IPS-18a (cell line): ENCODE data around the gene GLIS2.

Experiments used
- H3K27ac ChIP-seq: one replicate; pipeline ENCODE4 v1.5.1; 2013; ENCODE audit warnings: low read length
- H3K27me3 ChIP-seq: one replicate; pipeline ENCODE4 v1.6.1; 2013; ENCODE audit warnings: mild to moderate bottlenecking, low read length; ENCODE audit not compliant: control insufficient read depth, insufficient read depth
- H3K36me3 ChIP-seq: one replicate; pipeline ENCODE4 v1.6.1; 2013; ENCODE audit warnings: low read depth, low read length; ENCODE audit not compliant: control insufficient read depth
- H3K4me1 ChIP-seq: one replicate; pipeline ENCODE4 v1.6.1; 2013; ENCODE audit warnings: low read depth, low read length; ENCODE audit not compliant: control insufficient read depth
- H3K4me3 ChIP-seq: one replicate; pipeline ENCODE4 v1.5.1; 2013; ENCODE audit warnings: low read length
- H3K9ac ChIP-seq: one replicate; pipeline ENCODE4 v1.6.1; 2013; ENCODE audit warnings: mild to moderate bottlenecking, low read length, moderate library complexity
- H3K9me3 ChIP-seq: one replicate; pipeline ENCODE4 v1.6.1; 2013; ENCODE audit warnings: low read depth, low read length; ENCODE audit not compliant: control insufficient read depth

Gene GLIS2

DNA sequence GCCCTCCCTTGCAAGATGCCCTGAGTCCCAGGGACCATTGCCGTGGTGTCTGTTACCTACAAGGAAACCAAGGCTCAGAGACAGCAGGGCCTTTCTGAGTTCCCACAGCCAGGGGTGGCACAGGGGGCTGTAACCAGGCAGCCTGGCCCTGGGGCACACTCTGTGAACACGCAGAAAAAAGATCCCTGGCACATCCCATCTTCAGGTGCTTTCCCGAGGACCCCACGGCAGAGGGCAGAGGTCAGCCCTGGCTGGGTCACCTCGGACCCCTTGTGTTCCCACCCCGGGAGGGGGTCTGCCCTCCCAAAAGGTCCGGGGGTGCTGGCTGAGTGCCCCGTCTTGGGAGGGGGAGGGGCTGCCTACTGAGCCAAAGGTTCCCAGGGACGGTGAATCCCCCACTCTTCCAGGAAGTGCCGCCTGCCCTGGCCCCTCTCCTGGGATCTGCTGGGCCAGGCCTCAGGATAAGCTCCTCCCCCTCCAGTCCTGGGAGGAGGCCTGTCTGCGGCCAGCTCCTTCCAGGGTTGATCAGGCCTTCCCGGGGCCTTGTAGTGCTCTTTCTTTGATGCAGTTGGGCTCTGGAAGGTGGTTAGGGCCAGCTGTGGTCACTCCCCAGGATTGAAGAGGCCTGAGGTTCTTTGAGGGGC lies 8.1 kb downstream of the GLIS2 start:
- H3K4me1 ChIP-seq = peaks cover 22% of the 10 kb centered on the region
- no peak overlapping the region for H3K9ac ChIP-seq
- no peaks in the 10 kb centered on the region for H3K36me3 ChIP-seq
- H3K4me3 ChIP-seq = no peak overlapping the region
- no peaks in the 10 kb centered on the region for H3K9me3 ChIP-seq
- H3K27me3 ChIP-seq = no peaks in the 10 kb centered on the region
- no peak overlapping the region for H3K27ac ChIP-seq

DNA sequence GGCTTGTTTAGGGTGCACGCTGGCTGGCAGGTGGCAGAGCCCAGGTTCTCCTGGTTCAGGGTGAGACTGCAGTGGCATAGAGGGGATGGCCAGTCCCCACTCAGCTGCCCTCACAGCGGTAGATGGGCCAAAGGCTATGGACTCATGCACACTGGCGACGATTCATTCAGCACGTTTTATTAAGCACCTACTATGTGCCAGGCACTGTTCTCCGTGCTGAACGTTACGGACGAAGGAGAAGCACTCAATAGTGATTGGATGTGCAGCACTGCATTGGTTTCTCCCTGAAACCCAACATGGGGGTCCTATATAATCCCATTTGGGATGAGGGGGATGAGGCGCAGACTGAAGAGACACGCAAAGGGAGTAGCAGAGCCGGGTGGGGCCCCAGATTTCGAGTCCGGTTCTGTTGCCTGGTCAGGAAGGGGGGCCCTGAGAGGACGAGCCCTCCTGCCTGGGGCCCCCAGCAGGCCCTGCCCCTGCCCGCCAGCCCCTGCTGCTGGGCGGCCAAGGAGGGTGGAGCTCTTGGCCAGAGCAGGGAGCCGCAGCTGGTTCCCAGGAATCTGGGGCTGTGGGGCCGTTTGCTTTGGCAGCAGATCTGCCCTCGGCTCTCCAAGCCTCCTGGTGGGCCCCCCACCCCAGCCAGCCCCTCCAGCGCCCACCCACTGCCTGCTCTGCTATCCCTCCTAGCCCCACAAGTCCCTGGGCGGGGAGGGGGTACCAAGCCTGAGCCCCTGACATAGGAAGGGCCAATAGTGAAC lies 8.8 kb downstream of the GLIS2 start:
- no peak overlapping the region for H3K4me3 ChIP-seq
- H3K27ac ChIP-seq = no peak overlapping the region
- H3K9ac ChIP-seq = no peak overlapping the region
- no peaks in the 10 kb centered on the region for H3K36me3 ChIP-seq
- H3K9me3 ChIP-seq = no peaks in the 10 kb centered on the region
- peaks cover 23% of the 10 kb centered on the region for H3K4me1 ChIP-seq
- H3K27me3 ChIP-seq = no peaks in the 10 kb centered on the region

DNA sequence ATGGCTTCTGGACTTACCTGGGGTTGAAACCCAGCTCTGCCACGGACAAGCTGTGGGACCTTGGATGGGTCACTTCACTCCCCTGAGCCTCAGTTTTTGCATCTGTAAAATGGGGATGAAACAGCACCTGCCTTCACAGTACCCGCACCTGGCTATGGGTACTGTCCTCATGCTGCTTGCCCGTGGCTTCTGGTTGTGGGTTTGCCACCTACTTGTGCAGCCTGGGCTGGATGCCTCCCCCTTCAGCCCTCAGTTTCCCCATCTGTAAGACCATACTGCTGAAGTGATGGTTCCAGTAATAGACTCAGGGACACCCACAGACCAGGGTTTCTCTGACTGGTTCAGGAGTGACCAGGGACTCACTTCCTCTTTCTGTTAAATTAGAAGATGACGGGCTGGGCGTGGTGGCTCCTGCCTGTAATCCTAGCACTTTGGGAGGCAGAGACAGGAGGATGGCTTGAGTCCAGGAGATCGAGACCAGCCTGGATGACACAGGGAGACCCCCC lies 9.4 kb downstream of the GLIS2 start:
- H3K9ac ChIP-seq = no peak overlapping the region
- peaks cover 23% of the 10 kb centered on the region for H3K4me1 ChIP-seq
- H3K27ac ChIP-seq = no peak overlapping the region
- no peak overlapping the region for H3K4me3 ChIP-seq
- no peaks in the 10 kb centered on the region for H3K27me3 ChIP-seq
- H3K36me3 ChIP-seq = no peaks in the 10 kb centered on the region
- H3K9me3 ChIP-seq = no peaks in the 10 kb centered on the region

DNA sequence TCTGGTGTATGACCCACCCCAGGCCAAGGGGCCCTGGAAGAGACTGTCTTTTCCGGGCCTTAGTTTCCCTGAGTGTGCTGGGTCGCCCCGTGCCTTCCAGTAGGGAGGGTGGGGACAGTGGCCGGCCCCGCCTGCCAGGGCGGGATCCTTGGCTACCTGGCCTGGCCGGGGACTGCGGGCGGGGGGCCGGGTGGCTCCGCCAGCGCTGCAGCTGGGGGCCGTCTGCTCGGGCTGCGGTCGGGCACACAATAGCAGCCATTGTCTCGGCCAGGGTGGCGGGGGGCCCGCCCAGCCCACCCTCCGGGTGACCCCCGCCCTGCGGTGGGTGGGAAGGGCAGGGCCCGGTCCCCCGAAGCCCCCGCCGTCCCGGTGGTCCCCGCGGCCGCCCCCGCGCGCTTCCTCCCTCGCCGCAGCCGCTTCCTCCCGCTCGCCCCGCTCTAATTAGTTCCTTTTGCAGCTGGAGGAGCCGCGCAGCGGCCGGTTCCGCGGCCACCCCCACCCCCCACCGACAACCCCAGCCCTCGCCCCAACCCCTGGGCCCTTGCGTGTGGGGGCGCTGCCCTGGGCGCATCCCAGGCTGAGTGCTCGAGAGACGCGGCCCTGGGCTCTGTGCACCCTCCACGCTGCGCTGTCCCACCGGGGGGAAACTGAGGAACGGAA lies 11.6 kb downstream of the GLIS2 start:
- no peaks in the 10 kb centered on the region for H3K9me3 ChIP-seq
- peaks cover 23% of the 10 kb centered on the region for H3K4me1 ChIP-seq
- H3K9ac ChIP-seq = peak overlapping the region; percentile 58
- H3K27ac ChIP-seq = no peak overlapping the region
- H3K4me3 ChIP-seq = peak overlapping the region; percentile 58
- H3K36me3 ChIP-seq = no peaks in the 10 kb centered on the region
- H3K27me3 ChIP-seq = no peaks in the 10 kb centered on the region

DNA sequence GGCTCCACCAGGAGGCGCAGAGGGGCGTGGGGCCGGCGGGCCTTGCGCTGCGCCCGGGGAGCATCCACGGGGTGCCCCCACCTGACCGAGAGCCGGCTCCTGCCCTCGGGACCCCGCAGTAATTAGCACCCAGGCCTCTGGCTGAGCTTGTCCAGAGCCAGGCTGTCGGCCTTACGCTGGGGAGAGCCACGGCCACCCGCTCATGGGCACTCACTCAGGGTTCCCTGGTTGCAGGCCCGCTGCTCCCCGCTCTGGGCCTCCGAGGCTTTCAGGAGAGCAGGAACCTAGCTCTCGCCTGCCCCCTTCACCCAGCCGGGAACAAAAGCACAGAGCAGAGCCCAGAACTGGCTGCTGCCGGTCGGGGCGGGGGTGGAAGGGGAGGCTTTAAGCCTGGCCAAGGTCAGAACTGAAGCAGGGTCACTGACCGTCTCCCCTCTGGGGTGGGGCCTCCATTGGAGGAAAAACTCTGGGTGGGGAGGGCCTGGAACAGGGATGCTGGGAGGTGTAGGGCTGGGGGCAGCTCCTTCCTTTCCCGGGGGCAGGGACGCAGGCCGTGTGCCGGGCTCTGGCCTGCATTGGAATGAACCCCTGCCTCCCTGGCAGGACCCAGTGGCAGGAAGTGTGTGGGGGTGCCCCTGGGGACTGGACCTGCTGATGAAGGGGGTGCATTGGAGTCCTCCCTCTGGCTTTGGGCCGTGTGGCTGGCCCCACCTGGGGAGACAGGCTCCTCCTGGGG lies 12.3 kb downstream of the GLIS2 start:
- peak overlapping the region; percentile 58 for H3K4me3 ChIP-seq
- H3K9ac ChIP-seq = peak overlapping the region; percentile 58
- no peak overlapping the region for H3K27ac ChIP-seq
- H3K36me3 ChIP-seq = no peaks in the 10 kb centered on the region
- peaks cover 23% of the 10 kb centered on the region for H3K4me1 ChIP-seq
- no peaks in the 10 kb centered on the region for H3K9me3 ChIP-seq
- no peaks in the 10 kb centered on the region for H3K27me3 ChIP-seq

DNA sequence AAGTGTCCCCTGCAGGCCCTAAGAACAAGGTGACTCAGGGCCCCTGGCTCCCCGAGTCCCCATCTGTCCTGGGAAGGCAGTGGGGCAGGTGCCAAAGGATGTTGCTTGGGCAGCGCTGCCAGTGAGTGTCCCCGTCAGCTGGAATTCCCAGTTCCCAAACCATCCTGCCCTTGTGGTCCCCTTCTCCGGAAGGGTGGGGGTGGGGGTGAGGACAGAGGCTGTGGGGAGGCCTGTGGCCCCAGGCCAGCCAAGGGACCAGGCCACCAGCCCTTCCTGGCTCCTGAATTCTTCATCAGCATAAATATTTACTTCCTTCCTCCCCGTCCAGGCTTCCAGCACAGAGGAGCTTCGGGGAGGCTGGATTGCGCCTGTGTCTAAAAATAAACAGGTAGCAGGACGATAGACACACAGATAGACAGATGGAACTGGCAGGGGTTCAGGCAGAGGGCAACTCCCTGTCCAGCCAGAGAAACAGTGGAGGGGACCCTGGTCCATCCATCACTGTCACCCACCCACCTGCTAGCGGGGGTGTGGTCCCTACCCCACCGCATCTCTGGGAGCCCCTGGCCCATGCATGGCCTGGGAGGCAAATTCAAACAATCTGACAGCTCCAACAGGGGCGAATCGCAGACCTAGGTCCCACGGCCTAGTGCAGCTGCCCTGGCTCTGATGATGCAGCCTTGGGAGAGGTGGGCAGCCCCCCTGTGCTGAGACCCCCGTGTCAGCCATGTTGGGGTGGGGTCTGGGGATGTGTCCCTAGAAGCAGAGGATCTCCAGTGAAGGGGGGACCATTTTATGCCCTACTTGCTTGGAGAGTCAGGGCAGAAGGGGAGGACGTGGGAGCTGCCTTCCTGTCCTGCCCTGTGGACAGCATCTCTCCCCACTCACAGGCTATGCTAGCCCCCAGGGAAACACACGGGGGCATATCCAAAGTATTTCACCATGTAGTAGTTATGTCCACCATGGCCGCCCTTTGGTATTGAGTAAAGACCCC lies 13.2 kb downstream of the GLIS2 start:
- H3K36me3 ChIP-seq = no peaks in the 10 kb centered on the region
- H3K4me1 ChIP-seq = peaks cover 17% of the 10 kb centered on the region
- peak overlapping the region; percentile 58 for H3K9ac ChIP-seq
- no peaks in the 10 kb centered on the region for H3K27me3 ChIP-seq
- H3K4me3 ChIP-seq = no peak overlapping the region
- no peaks in the 10 kb centered on the region for H3K9me3 ChIP-seq
- no peak overlapping the region for H3K27ac ChIP-seq

DNA sequence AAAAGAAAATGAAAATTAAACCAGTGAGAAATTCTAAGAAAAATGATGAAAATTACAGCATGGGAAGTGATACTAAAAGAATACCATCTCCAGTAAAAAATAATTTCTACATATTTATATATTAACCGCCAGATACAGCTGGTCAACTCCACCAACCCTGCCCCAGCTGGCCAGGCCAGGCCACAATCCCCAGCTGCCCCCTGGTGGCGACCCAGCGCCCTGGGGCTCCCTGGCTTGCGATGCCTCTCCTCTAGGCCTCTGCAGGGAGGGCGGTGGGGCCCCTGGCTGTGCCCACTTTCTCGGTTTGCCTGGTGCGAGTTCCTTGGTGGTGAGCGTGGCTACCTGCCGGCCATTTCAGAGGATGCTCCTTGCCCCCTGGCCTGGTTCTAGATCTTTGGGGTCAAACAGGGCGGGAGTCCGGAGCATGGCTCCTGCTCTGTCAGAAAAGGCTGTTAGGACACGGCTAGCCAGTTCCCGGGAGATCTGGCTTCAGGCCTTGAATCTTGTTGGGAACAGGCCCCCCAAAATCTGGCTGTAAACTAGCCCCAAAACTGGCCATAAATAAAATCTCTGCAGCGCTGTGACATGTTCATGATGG lies 14.5 kb downstream of the GLIS2 start:
- Histone ChIP-seq H3K9ac (no peak overlapping the region), H3K9me3 (no peaks in the 10 kb centered on the region), H3K4me1 (peaks cover 12% of the 10 kb centered on the region)

DNA sequence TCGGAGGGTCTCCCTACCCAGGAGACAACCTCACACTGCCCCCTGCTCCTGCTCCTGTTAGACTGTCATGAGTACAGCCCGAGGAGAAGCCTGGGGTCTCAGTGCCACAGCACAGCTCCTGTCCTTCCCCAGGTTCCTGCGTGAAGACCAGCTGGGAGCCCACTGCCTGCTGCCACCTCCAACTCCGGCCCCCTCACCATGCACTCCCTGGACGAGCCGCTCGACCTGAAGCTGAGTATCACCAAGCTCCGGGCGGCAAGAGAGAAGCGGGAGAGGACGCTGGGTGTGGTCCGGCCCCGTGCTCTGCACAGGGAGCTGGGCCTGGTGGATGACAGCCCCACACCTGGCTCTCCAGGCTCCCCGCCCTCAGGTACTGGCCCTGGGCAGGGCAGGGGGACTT lies 16.2 kb downstream of the GLIS2 start:
- Histone ChIP-seq H3K36me3 (peaks cover 3% of the 10 kb centered on the region), H3K9ac (no peak overlapping the region), H3K4me1 (peaks cover 9% of the 10 kb centered on the region), H3K4me3 (no peak overlapping the region), H3K27ac (no peak overlapping the region), H3K27me3 (no peaks in the 10 kb centered on the region), H3K9me3 (no peaks in the 10 kb centered on the region)

More for the DNA sequence above, 14.5 kb downstream of the GLIS2 start:
- no peaks in the 10 kb centered on the region for H3K36me3 ChIP-seq
- no peak overlapping the region for H3K27ac ChIP-seq
- no peak overlapping the region for H3K4me3 ChIP-seq
- no peaks in the 10 kb centered on the region for H3K27me3 ChIP-seq

DNA sequence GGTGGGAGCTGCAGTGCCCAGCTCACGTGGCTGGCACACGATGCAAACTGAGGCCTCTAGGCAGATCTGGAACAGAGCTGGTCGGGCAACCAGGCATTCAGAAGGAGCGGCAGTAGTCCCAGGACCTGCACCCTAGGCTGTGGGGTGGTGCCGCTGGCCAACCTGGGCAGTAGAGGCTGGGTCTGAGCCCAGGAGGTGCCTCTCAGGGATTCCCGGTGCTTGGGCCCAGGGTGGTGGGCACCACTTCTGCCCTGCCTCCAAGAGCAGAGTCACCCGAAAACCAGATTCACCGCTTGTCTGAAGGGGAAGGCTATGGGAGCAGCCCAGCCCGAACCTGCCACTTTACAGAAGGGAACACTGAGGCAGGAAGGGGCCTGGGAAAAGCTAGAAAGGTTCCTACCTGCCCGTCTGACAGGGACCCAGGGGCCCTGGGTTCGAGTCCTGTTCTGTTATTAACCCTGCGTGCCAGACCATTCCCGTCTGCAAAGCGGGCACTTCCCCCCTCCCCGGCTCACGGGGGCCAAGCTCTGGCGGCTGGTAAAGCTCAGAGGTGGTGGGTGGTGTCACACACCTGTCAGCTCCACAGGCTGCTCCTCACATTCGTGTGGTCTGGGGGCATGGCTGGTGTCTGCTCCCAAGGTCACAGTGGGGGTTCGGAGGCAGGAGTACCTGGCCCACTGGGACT lies 16.9 kb downstream of the GLIS2 start:
- Histone ChIP-seq H3K9ac (no peak overlapping the region), H3K9me3 (no peaks in the 10 kb centered on the region), H3K36me3 (peaks cover 3% of the 10 kb centered on the region), H3K4me1 (peaks cover 9% of the 10 kb centered on the region), H3K27me3 (no peaks in the 10 kb centered on the region), H3K27ac (no peak overlapping the region), H3K4me3 (no peak overlapping the region)

DNA sequence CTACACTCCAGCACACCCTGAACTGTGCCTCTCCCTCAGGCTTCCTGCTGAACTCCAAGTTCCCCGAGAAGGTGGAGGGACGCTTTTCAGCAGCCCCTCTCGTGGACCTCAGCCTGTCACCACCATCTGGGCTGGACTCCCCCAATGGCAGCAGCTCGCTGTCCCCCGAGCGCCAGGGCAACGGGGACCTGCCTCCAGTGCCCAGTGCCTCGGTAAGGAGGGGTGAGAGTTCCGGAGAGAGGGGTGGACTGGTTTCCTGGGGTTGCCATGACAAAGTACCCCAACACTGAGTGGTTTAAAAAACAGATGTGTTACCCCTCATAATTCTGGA lies 17.4 kb downstream of the GLIS2 start:
- H3K9ac ChIP-seq = no peak overlapping the region
- no peaks in the 10 kb centered on the region for H3K9me3 ChIP-seq
- H3K27ac ChIP-seq = no peak overlapping the region
- H3K27me3 ChIP-seq = no peaks in the 10 kb centered on the region
- no peak overlapping the region for H3K4me3 ChIP-seq
- H3K36me3 ChIP-seq = peaks cover 3% of the 10 kb centered on the region
- H3K4me1 ChIP-seq = peaks cover 7% of the 10 kb centered on the region
